ENCODE results near the gene RLN2. TPM values are rescaled to one million over a fixed set of nuclear protein-coding genes. Genes with fewer than 3 reads are reported as not detected.

RLN2 gene
- total RNA-seq, 5 donors from 2014 or later (not counting 1 experiment from before 2014, with no cell fraction given): 0.86 to 4.6 (median 4.5) TPM

GRCh38 chr9:5286262-5286661, 18.3 kb downstream of the RLN2 start:
- POLR2A ChIA-PET: no interaction called here
- no peaks in the 10 kb centered on the region for H3K9me3 ChIP-seq
- ATAC-seq (replicated peaks in 1 of 4) (no peak), DNase-seq (no peak)
- H3K36me3 Mint-ChIP-seq: peaks cover 3% of the 10 kb centered on the region
- H3K9me3 Mint-ChIP-seq: peaks cover 11 to 21% (median 13%) of the 10 kb centered on the region in 3 donors
- H3K4me1 ChIP-seq (ENCODE audit: control insufficient read depth in 1 of 2, extremely low read depth in 1 of 2, insufficient read depth in 2 of 2, low read length in 2 of 2): no peaks in the 10 kb centered on the region
- H3K27ac ChIP-seq (ENCODE audit: low read length): no peak overlapping the region
- no peak overlapping the region for H3K4me3 ChIP-seq (ENCODE audit: control insufficient read depth in 1 of 2, extremely low read depth in 1 of 2, low read length in 1 of 2)
- peaks cover 3 to 6% of the 10 kb centered on the region in 2 donors for H3K27me3 Mint-ChIP-seq
- H3K36me3 ChIP-seq (ENCODE audit: control insufficient read depth in 2 of 2, extremely low read depth in 1 of 2, insufficient read depth in 1 of 2, low read length in 1 of 2): no peaks in the 10 kb centered on the region
- H3K27ac Mint-ChIP-seq: no peak overlapping the region
- CTCF ChIA-PET: no interaction called here
- no peak overlapping the region for H3K4me3 Mint-ChIP-seq
- H3K27me3 ChIP-seq (replicated peaks in 1 of 2; ENCODE audit: control insufficient read depth in 2 of 2, extremely low read depth in 1 of 2, insufficient read depth in 2 of 2, low read length in 1 of 2): no peaks in the 10 kb centered on the region
- peaks cover 3 to 7% (median 5%) of the 10 kb centered on the region in 3 donors for H3K4me1 Mint-ChIP-seq

GRCh38 chr9:5278486-5278885, 26.0 kb downstream of the RLN2 start:
- CTCF ChIA-PET: interaction anchor here in 1 of 2 donors (0.7 kb wide), 1 partner anchor 84 kb away, joined by 3 read pairs; no protein-coding TSS in a partner anchor
- H3K9me3 Mint-ChIP-seq: peaks cover 0 to 4% (median 3%) of the 10 kb centered on the region in 3 donors
- no peak for ATAC-seq (replicated peaks in 1 of 4)

GRCh38 chr9:5274770-5275169, 29.7 kb downstream of the RLN2 start:
- no peaks in the 10 kb centered on the region for H3K36me3 Mint-ChIP-seq
- ChIA-PET CTCF (interaction anchor here (0.6 to 1.0 kb wide), 4 partner anchors 25 to 325 kb away, joined by 3 to 4 read pairs (median 3); no protein-coding TSS in a partner anchor), POLR2A (no interaction called here)
- H3K4me1 Mint-ChIP-seq: peaks cover 0 to 1% (median 0%) of the 10 kb centered on the region in 3 donors
- ATAC-seq (replicated peaks in 1 of 4) (no peak), DNase-seq (no peak)
- Histone ChIP-seq H3K4me3 (ENCODE audit: control insufficient read depth in 1 of 2, extremely low read depth in 1 of 2, low read length in 1 of 2) (no peak overlapping the region), H3K9me3 (no peaks in the 10 kb centered on the region), H3K27me3 (replicated peaks in 1 of 2; ENCODE audit: control insufficient read depth in 2 of 2, extremely low read depth in 1 of 2, insufficient read depth in 2 of 2, low read length in 1 of 2) (peaks cover 0 to 3% of the 10 kb centered on the region in 2 experiments), H3K4me1 (ENCODE audit: control insufficient read depth in 1 of 2, extremely low read depth in 1 of 2, insufficient read depth in 2 of 2, low read length in 2 of 2) (no peaks in the 10 kb centered on the region), H3K36me3 (ENCODE audit: control insufficient read depth in 2 of 2, extremely low read depth in 1 of 2, insufficient read depth in 1 of 2, low read length in 1 of 2) (no peaks in the 10 kb centered on the region), H3K27ac (ENCODE audit: low read length) (no peak overlapping the region)
- WGBS (ENCODE audit: insufficient coverage): no CpG with 5 or more reads among the region's 2 CpGs
- H3K9me3 Mint-ChIP-seq: peaks cover 0 to 4% (median 3%) of the 10 kb centered on the region in 3 donors
- peaks cover 0 to 3% of the 10 kb centered on the region in 2 donors for H3K27me3 Mint-ChIP-seq
- no peak overlapping the region for H3K4me3 Mint-ChIP-seq
- no peak overlapping the region for H3K27ac Mint-ChIP-seq

More at GRCh38 chr9:5278486-5278885, 26.0 kb downstream of the RLN2 start:
- DNase-seq: no peak
- Mint-ChIP-seq H3K27ac (no peak overlapping the region), H3K36me3 (no peaks in the 10 kb centered on the region), H3K4me3 (no peak overlapping the region), H3K27me3 (no peaks in the 10 kb centered on the region), H3K4me1 (peaks cover 0 to 1% (median 0%) of the 10 kb centered on the region in 3 donors)
- H3K27me3 ChIP-seq (replicated peaks in 1 of 2; ENCODE audit: control insufficient read depth in 2 of 2, extremely low read depth in 1 of 2, insufficient read depth in 2 of 2, low read length in 1 of 2): no peaks in the 10 kb centered on the region
- no peaks in the 10 kb centered on the region for H3K9me3 ChIP-seq
- no peak overlapping the region for H3K4me3 ChIP-seq (ENCODE audit: control insufficient read depth in 1 of 2, extremely low read depth in 1 of 2, low read length in 1 of 2)
- no peaks in the 10 kb centered on the region for H3K36me3 ChIP-seq (ENCODE audit: control insufficient read depth in 2 of 2, extremely low read depth in 1 of 2, insufficient read depth in 1 of 2, low read length in 1 of 2)
- POLR2A ChIA-PET: interaction anchor here in 1 of 2 donors (0.7 kb wide), 2 partner anchors 20 to 32 kb away, joined by 5 to 6 read pairs; no protein-coding TSS in a partner anchor
- WGBS (ENCODE audit: insufficient coverage): no CpG with 5 or more reads among the region's 2 CpGs
- no peaks in the 10 kb centered on the region for H3K4me1 ChIP-seq (ENCODE audit: control insufficient read depth in 1 of 2, extremely low read depth in 1 of 2, insufficient read depth in 2 of 2, low read length in 2 of 2)
- H3K27ac ChIP-seq (ENCODE audit: low read length): no peak overlapping the region

GRCh38 chr9:5269249-5269715, 35.2 kb downstream of the RLN2 start:
- Mint-ChIP-seq H3K4me1 (peaks cover 7 to 15% (median 8%) of the 10 kb centered on the region in 3 donors), H3K27me3 (peaks cover 0 to 3% of the 10 kb centered on the region in 2 donors), H3K9me3 (no peaks in the 10 kb centered on the region), H3K36me3 (no peaks in the 10 kb centered on the region), H3K4me3 (no peak overlapping the region), H3K27ac (no peak overlapping the region)
- Histone ChIP-seq H3K4me3 (ENCODE audit: control insufficient read depth in 1 of 2, extremely low read depth in 1 of 2, low read length in 1 of 2) (no peak overlapping the region), H3K27ac (ENCODE audit: low read length) (no peak overlapping the region), H3K9me3 (no peaks in the 10 kb centered on the region), H3K36me3 (ENCODE audit: control insufficient read depth in 2 of 2, extremely low read depth in 1 of 2, insufficient read depth in 1 of 2, low read length in 1 of 2) (no peaks in the 10 kb centered on the region), H3K4me1 (ENCODE audit: control insufficient read depth in 1 of 2, extremely low read depth in 1 of 2, insufficient read depth in 2 of 2, low read length in 2 of 2) (no peaks in the 10 kb centered on the region), H3K27me3 (replicated peaks in 1 of 2; ENCODE audit: control insufficient read depth in 2 of 2, extremely low read depth in 1 of 2, insufficient read depth in 2 of 2, low read length in 1 of 2) (peaks cover 0 to 3% of the 10 kb centered on the region in 2 experiments)
- WGBS (ENCODE audit: insufficient coverage): 100% methylated on average over 1 of the region's 6 CpGs
- ChIA-PET CTCF (interaction anchor here in 1 of 2 donors (0.6 kb wide), 1 partner anchor 922 kb away, joined by 3 read pairs; no protein-coding TSS in a partner anchor), POLR2A (no interaction called here)
- no peak for DNase-seq
- ATAC-seq (replicated peaks in 1 of 4): no peak

GRCh38 chr9:5265939-5266338, 38.6 kb downstream of the RLN2 start:
- H3K27me3 ChIP-seq (replicated peaks in 1 of 2; ENCODE audit: control insufficient read depth in 2 of 2, extremely low read depth in 1 of 2, insufficient read depth in 2 of 2, low read length in 1 of 2): peaks cover 0 to 2% of the 10 kb centered on the region in 2 experiments
- WGBS (ENCODE audit: insufficient coverage): 93% methylated on average over 1 of the region's 1 CpG
- no peaks in the 10 kb centered on the region for H3K36me3 Mint-ChIP-seq
- no peak overlapping the region for H3K27ac ChIP-seq (ENCODE audit: low read length)
- no peaks in the 10 kb centered on the region for H3K9me3 Mint-ChIP-seq
- ChIA-PET CTCF (no interaction called here), POLR2A (no interaction called here)
- H3K4me3 ChIP-seq (ENCODE audit: control insufficient read depth in 1 of 2, extremely low read depth in 1 of 2, low read length in 1 of 2): no peak overlapping the region
- H3K4me1 ChIP-seq (ENCODE audit: control insufficient read depth in 1 of 2, extremely low read depth in 1 of 2, insufficient read depth in 2 of 2, low read length in 2 of 2): no peaks in the 10 kb centered on the region
- no peaks in the 10 kb centered on the region for H3K27me3 Mint-ChIP-seq
- no peaks in the 10 kb centered on the region for H3K36me3 ChIP-seq (ENCODE audit: control insufficient read depth in 2 of 2, extremely low read depth in 1 of 2, insufficient read depth in 1 of 2, low read length in 1 of 2)
- H3K4me1 Mint-ChIP-seq: peaks cover 16 to 22% (median 20%) of the 10 kb centered on the region in 3 donors
- H3K9me3 ChIP-seq: no peaks in the 10 kb centered on the region
- no peak for DNase-seq
- no peak overlapping the region for H3K27ac Mint-ChIP-seq
- no peak for ATAC-seq (replicated peaks in 1 of 4)
- no peak overlapping the region for H3K4me3 Mint-ChIP-seq

GRCh38 chr9:5264219-5264595, 40.3 kb downstream of the RLN2 start:
- no peak for ATAC-seq (replicated peaks in 1 of 4)
- Histone ChIP-seq H3K4me3 (ENCODE audit: control insufficient read depth in 1 of 2, extremely low read depth in 1 of 2, low read length in 1 of 2) (no peak overlapping the region), H3K27ac (ENCODE audit: low read length) (no peak overlapping the region), H3K4me1 (ENCODE audit: control insufficient read depth in 1 of 2, extremely low read depth in 1 of 2, insufficient read depth in 2 of 2, low read length in 2 of 2) (no peaks in the 10 kb centered on the region), H3K36me3 (ENCODE audit: control insufficient read depth in 2 of 2, extremely low read depth in 1 of 2, insufficient read depth in 1 of 2, low read length in 1 of 2) (no peaks in the 10 kb centered on the region), H3K9me3 (no peaks in the 10 kb centered on the region), H3K27me3 (replicated peaks in 1 of 2; ENCODE audit: control insufficient read depth in 2 of 2, extremely low read depth in 1 of 2, insufficient read depth in 2 of 2, low read length in 1 of 2) (no peaks in the 10 kb centered on the region)
- Mint-ChIP-seq H3K4me3 (no peak overlapping the region), H3K36me3 (no peaks in the 10 kb centered on the region), H3K27ac (no peak overlapping the region), H3K4me1 (peaks cover 16 to 22% (median 20%) of the 10 kb centered on the region in 3 donors), H3K9me3 (peaks cover 0 to 5% (median 1%) of the 10 kb centered on the region in 3 donors), H3K27me3 (no peaks in the 10 kb centered on the region)
- ChIA-PET CTCF (interaction anchor here in 1 of 2 donors (0.7 kb wide), 1 partner anchor 63 kb away, joined by 3 read pairs; no protein-coding TSS in a partner anchor), POLR2A (no interaction called here)
- no peak for DNase-seq

Data from T-cell (primary cell).